HepG2 (cell line): ENCODE measurements around the gene RAMP3.
"Not testable (repeated sequence)": the region's sequence is repeated elsewhere in the genome, so short reads cannot be mapped to it uniquely, and the experiment has no call there.

Source experiments
- FOXO4 ChIP-seq: sonication (generic); formaldehyde crosslinking; conservative IDR thresholded peaks from 2 replicates; pipeline ENCODE4 v1.8.1; 2023; ENCODE audit warnings: missing genetic modification reagents
- HMGXB4 ChIP-seq, 2 experiments: sonication (generic) in 1 of 2; formaldehyde crosslinking in 1 of 2; IDR thresholded peaks; 2 replicates each; pipeline versions ENCODE4 v1.4.0 to v1.6.1; 2018 to 2020; ENCODE audit warnings: missing genetic modification reagents in 2 of 2, borderline replicate concordance in 1 of 2, low read depth in 1 of 2, mild to moderate bottlenecking in 1 of 2, missing biosample characterization in 1 of 2
- HNRNPUL1 ChIP-seq: fragments of 200-400 bp; formaldehyde crosslinking; IDR thresholded peaks from 2 replicates; pipeline ENCODE4 v1.6.1; 2017; ENCODE audit warnings: low read depth, mild to moderate bottlenecking, low read length, moderate library complexity
- PCBP2 ChIP-seq: fragments of 200-400 bp; formaldehyde crosslinking; optimal IDR thresholded peaks from 2 replicates; pipeline ENCODE3; 2018; ENCODE audit warnings: low read length, low read depth; ENCODE audit not compliant: poor library complexity, severe bottlenecking
- PHF8 ChIP-seq: sonication (generic); formaldehyde crosslinking; IDR thresholded peaks from 2 replicates; pipeline ENCODE4 v1.5.0; 2020; ENCODE audit warnings: missing genetic modification reagents
- RFX5 ChIP-seq: IDR thresholded peaks from 2 replicates; pipeline ENCODE4 v1.6.1; 2011; ENCODE audit warnings: low read depth, low read length, improper control_type of control experiment
- ZBTB33 ChIP-seq: sonication (generic); formaldehyde crosslinking; IDR thresholded peaks from 2 replicates; pipeline ENCODE4 v1.4.0; 2020; ENCODE audit warnings: missing genetic modification reagents
- ZKSCAN8 ChIP-seq: IDR thresholded peaks from 2 replicates; pipeline ENCODE4 v1.6.1; 2016; ENCODE audit warnings: borderline replicate concordance, missing genetic modification reagents, missing compliant biosample characterization
- ZNF274 ChIP-seq: sonication (generic); formaldehyde crosslinking; IDR thresholded peaks from 2 replicates; pipeline ENCODE4 v1.5.1; 2020; ENCODE audit warnings: mild to moderate bottlenecking, missing genetic modification reagents
- ZNF333 ChIP-seq: sonication (generic); formaldehyde crosslinking; IDR thresholded peaks from 2 replicates; pipeline ENCODE4 v1.4.0; 2020; ENCODE audit warnings: mild to moderate bottlenecking, missing genetic modification reagents, borderline replicate concordance
- ZNF629 ChIP-seq: sonication (generic); formaldehyde crosslinking; conservative IDR thresholded peaks from 2 replicates; pipeline ENCODE4 v1.5.0; 2020; ENCODE audit warnings: missing genetic modification reagents

GRCh38 chr7:45206266-45206665, 48.7 kb downstream of the RAMP3 start:
- TF ChIP-seq ZNF629; ZKSCAN8 (CRISPR knock-in tag); HNRNPUL1; PHF8 (CRISPR knock-in tag); HMGXB4 (CRISPR knock-in tag; IDR thresholded peaks at IDR 0.05; ENCODE audit: borderline replicate concordance in 1 of 2, low read depth in 1 of 2); FOXO4 (CRISPR knock-in tag); ZBTB33; PCBP2; ZNF274 (CRISPR knock-in tag); ZNF333 (CRISPR knock-in tag); RFX5: not testable (repeated sequence)
